NOMO-1 treated with DMSO at 0.1 percent for 48 hours (cell line): Measurements from ENCODE around the gene CBL.

Experiments
- DNase-seq: peaks from one replicate; lab custom pipeline; 2025; ENCODE audit not compliant: unreplicated experiment; lab: John Stamatoyannopoulos, UW

Gene CBL

DNA sequence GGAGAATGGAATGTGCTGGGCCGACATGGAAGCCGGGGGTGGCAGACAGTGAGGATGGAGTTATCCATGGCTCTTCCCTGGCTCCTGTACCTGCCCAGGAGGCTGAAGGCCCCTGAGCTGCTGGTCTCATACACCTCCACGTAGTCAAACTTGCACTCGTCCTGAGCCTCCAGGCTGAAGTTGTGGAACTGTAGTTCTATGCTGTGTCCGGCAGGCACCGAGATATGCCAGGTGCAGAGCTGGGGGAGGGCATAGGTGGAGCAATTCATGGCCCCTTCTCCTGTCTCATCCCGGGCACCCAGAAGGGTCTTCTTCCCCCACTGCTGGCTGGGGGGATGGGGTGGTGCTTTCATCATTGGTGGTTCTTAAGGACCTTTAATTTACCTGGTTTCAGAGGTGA is 137.6 kb downstream of the CBL start:
- no peak for DNase-seq

DNA sequence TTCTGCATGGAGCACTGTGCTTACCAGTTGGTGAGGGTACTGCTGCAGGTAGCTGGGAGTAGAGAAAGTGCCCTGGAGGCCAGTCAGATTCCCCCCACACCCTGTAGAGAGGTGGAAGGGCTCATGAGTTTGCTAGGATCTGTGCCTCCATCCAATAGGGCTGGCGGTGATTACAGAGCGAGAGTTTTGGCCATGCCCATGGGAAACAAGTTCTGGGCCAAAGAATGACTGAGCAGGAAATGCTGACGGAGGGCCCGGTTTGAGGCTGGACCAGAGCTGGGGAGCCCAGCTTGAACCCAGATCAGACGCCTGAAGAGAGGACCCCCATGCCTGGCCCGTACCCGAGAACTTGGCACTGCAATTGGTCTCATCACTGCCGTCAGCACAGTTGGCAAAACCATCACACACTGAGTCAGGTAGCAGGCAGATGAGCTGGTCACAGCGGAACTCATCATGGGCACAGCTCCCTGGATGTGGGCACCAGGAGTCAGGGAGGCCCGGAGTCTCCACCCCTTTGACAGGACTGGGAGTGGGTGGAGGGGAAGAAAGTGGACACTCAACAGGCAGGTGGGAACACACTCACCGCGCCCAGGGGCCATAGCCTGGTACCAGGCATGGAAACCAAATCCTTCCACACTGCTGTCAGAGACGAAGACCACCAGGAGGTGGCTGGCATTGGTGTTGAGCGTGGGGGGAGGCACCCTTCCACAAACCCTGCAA is 138.3 kb downstream of the CBL start:
- DNase-seq = no peak

DNA sequence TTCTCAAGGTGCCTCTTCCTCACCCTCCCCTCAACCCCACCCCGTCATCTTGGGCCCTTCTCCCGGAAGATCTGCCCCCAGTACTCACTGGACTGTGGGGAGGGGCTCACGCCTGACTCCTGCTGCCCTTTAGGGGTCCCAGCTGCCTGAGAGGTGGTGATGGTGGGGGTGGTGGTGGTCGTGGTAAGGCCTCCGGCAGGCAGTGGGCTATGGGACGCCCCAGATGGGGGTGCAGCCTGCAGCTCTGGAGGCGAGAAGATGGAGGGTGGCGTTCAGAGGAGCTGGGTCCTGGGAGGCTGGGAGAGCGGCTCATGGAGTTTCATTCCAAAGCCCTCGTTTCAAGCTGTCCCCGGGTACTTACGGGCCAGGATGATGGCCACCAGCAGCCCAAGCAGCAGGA is 139.5 kb downstream of the CBL start:
- no peak for DNase-seq

GRCh38 chr11:119346605-119347004 is 140.5 kb downstream of the CBL start, which contains the start of gene MFRP:
Gene MFRP (minus strand): TSS chr11:119346705. CDS start chr11:119346513, 192 bp downstream.
- DNase-seq = no peak

DNA sequence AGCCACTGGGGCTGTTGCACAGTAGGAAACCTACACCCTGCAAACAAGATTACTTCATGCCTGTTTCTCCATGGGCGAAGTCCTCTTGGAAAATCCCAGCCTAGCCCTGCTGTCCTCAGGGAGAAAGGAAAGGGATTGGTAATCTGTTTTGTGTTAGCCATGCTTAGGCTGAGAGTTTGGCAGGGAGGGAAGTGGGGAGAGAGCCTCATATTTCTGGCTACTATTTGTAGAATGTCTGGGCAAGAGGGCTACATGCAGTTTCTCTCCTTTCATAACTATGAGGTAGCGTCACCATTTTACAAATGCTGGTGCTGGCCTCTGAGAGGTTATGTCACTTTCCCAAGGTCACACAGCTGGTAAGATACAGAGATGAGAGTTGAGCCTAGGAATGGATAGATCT is 141.1 kb downstream of the CBL start:
- no peak for DNase-seq

- no peak for DNase-seq
These were observed 141.9 kb downstream of the CBL start for GRCh38 chr11:119347940-119348605.

- no peak for DNase-seq
These were observed 144.2 kb downstream of the CBL start for GRCh38 chr11:119350302-119350701.

- DNase-seq = no peak
These were observed 145.1 kb downstream of the CBL start for GRCh38 chr11:119351232-119351631.

- no peak for DNase-seq
These were observed 146.7 kb downstream of the CBL start for GRCh38 chr11:119352857-119353260.

GRCh38 chr11:119355091-119355843 is 149.1 kb downstream of the CBL start:
- no peak for DNase-seq

GRCh38 chr11:119356349-119357031 is 150.4 kb downstream of the CBL start:
- DNase-seq = peak; percentile 77

- no peak for DNase-seq
These were observed 150.9 kb downstream of the CBL start for GRCh38 chr11:119357074-119357473.
